Large intestine (tissue), 3 donors: ENCODE measurements around the gene NUF2. TPM values are rescaled to one million over a fixed set of nuclear protein-coding genes. Genes with fewer than 3 reads are reported as not detected.
"Not testable (repeated sequence)": the region's sequence is repeated elsewhere in the genome, so short reads cannot be mapped to it uniquely, and the experiment has no call there.

Source experiments
- DNase-seq, 2 donors: peaks; one replicate each; pipeline versions ENCODE4 v3.0.0 to v3.0.0-alpha.2; 2013
- H3K27ac ChIP-seq: one replicate; pipeline ENCODE4 v1.5.1; 2013; ENCODE audit warnings: low read length
- H3K27me3 ChIP-seq: 2 replicates; pipeline ENCODE4 v1.6.1; 2013; ENCODE audit warnings: low read length; ENCODE audit not compliant: control insufficient read depth, insufficient read depth
- H3K36me3 ChIP-seq: 2 replicates; pipeline ENCODE4 v1.6.1; 2013; ENCODE audit warnings: low read length; ENCODE audit not compliant: control insufficient read depth, insufficient read depth
- H3K4me1 ChIP-seq: one replicate; pipeline ENCODE4 v1.6.1; 2013; ENCODE audit warnings: low read length; ENCODE audit not compliant: control insufficient read depth, insufficient read depth
- H3K4me3 ChIP-seq: one replicate; pipeline ENCODE4 v1.5.1; 2013; ENCODE audit warnings: low read length
- H3K9me3 ChIP-seq: one replicate; pipeline ENCODE4 v1.6.1; 2013; ENCODE audit warnings: mild to moderate bottlenecking, low read depth, low read length, moderate library complexity; ENCODE audit not compliant: control insufficient read depth
- WGBS: methylation state at CpG from one replicate; pipeline ENCODE4 v1.1.5; 2013; ENCODE audit warnings: low lambda C conversion rate; ENCODE audit not compliant: insufficient coverage; 5-methylcytosine and 5-hydroxymethylcytosine counted together
- polyA plus RNA-seq: library from polyadenylated mRNA; unstranded; fragments of 120-200 nt; gene quantifications from one replicate; pipeline ENCODE4 v1.2.1, GENCODE V29; 2013

The NUF2 gene
- polyA plus RNA-seq, 1 donor, result 9.9 TPM

DNA sequence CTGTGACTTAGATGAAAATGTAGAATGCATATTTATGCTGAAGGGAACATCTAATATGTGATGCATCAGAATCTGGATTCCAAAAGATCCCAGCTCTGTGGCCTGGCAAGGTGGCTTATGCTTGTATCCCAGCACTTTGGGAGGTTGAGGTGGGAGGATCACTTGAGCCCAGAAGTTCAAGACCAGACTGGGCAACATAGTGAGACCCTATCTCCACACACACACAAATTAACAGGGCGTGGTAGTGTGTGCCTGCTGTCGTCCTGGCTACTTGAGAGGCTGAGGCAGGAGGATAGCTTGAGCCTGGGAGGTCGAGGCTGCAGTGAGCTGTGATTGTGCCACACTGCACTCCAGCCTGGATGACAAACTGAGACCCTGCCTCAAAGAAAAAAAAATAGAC lies 1.6 kb downstream of the NUF2 start:
- H3K4me1 ChIP-seq, H3K36me3 ChIP-seq, H3K27ac ChIP-seq, H3K27me3 ChIP-seq, DNase-seq, H3K9me3 ChIP-seq, H3K4me3 ChIP-seq: not testable (repeated sequence)
- no CpG with 5 or more reads among the region's 3 CpGs for WGBS

GRCh38 chr1:163331116-163331515 lies 9.4 kb downstream of the NUF2 start:
- Histone ChIP-seq H3K36me3 (peaks cover 5% of the 10 kb centered on the region), H3K27ac (no peak overlapping the region), H3K27me3 (no peaks in the 10 kb centered on the region), H3K4me3 (no peak overlapping the region), H3K4me1 (no peaks in the 10 kb centered on the region), H3K9me3 (peaks cover 6% of the 10 kb centered on the region)
- 100% methylated on average over 1 of the region's 2 CpGs for WGBS
- DNase-seq, result no peak

DNA sequence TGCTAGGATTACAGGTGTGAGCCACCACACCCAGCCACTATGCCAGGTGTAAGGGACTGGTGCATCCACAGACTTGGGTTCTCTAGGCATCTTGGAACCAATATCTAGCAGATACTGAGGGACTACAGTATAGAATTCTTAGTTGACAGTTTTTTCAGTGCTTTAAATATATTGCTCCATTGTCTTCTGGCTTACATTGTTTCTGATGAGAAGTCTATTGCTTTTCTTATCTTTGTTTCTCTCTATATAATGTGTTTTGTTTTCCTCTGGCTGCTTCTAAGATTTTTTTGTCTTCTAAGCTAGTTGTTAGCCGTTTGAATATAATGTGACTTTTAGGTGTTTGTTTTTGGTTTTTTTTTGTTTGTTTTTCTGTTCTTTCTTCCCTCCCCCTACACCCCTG lies 13.5 kb downstream of the NUF2 start:
- H3K27ac ChIP-seq, result no peak overlapping the region
- H3K36me3 ChIP-seq, result peaks cover 4% of the 10 kb centered on the region
- no peaks in the 10 kb centered on the region for H3K4me1 ChIP-seq
- no peak for DNase-seq
- no peaks in the 10 kb centered on the region for H3K27me3 ChIP-seq
- no peak overlapping the region for H3K4me3 ChIP-seq
- peaks cover 6% of the 10 kb centered on the region for H3K9me3 ChIP-seq
- WGBS, result 100% methylated on average over 1 of the region's 1 CpG

- no peak overlapping the region for H3K4me3 ChIP-seq
- no peak for DNase-seq
- H3K4me1 ChIP-seq, result no peaks in the 10 kb centered on the region
- H3K36me3 ChIP-seq, result peaks cover 4% of the 10 kb centered on the region
- H3K27me3 ChIP-seq, result no peaks in the 10 kb centered on the region
- peaks cover 6% of the 10 kb centered on the region for H3K9me3 ChIP-seq
- WGBS, result 83% methylated on average over 1 of the region's 1 CpG
- no peak overlapping the region for H3K27ac ChIP-seq
Measured at GRCh38 chr1:163337631-163338030, 15.9 kb downstream of the NUF2 start.

GRCh38 chr1:163346326-163346870 lies 24.6 kb downstream of the NUF2 start:
- DNase-seq, result no peak
- Histone ChIP-seq H3K27me3 (no peaks in the 10 kb centered on the region), H3K27ac (no peak overlapping the region), H3K4me3 (no peak overlapping the region), H3K36me3 (peaks cover 2% of the 10 kb centered on the region), H3K9me3 (no peaks in the 10 kb centered on the region), H3K4me1 (no peaks in the 10 kb centered on the region)
- no CpG with 5 or more reads among the region's 4 CpGs for WGBS

DNA sequence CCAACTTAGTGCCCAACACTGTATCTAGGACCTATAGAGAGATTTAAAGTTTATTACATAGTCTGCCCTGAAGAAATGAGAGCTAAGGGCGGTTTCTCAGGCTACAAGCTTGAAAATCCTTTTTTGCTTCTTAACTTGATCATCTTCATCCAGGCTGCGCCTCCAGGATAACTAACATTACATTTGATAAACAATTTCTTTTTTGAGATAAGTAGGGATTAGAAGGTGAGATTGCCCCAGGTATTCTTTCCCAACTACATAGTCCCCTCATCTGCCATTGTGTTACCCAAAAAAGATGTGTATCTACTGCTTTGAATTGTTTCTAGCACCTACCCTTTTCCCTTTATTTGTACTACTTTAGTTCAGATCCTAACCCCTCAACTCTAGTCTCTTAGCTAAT lies 25.4 kb downstream of the NUF2 start:
- H3K4me3 ChIP-seq, result no peak overlapping the region
- no peaks in the 10 kb centered on the region for H3K9me3 ChIP-seq
- no peak for DNase-seq
- H3K27me3 ChIP-seq, result no peaks in the 10 kb centered on the region
- peaks cover 2% of the 10 kb centered on the region for H3K36me3 ChIP-seq
- H3K4me1 ChIP-seq, result no peaks in the 10 kb centered on the region
- 100% methylated on average over 1 of the region's 2 CpGs for WGBS
- H3K27ac ChIP-seq, result no peak overlapping the region

GRCh38 chr1:163351912-163352311 lies 30.2 kb downstream of the NUF2 start:
- Histone ChIP-seq H3K9me3 (no peaks in the 10 kb centered on the region), H3K4me3 (no peak overlapping the region), H3K27me3 (no peaks in the 10 kb centered on the region), H3K4me1 (no peaks in the 10 kb centered on the region), H3K36me3 (no peaks in the 10 kb centered on the region), H3K27ac (no peak overlapping the region)
- no peak for DNase-seq
- WGBS, result 92% methylated on average over 2 of the region's 2 CpGs

- Histone ChIP-seq H3K9me3 (no peaks in the 10 kb centered on the region), H3K4me1 (peaks cover 3% of the 10 kb centered on the region), H3K27me3 (no peaks in the 10 kb centered on the region), H3K4me3 (no peak overlapping the region), H3K27ac (peak overlapping the region; percentile 34), H3K36me3 (no peaks in the 10 kb centered on the region)
- 83% methylated on average over 1 of the region's 2 CpGs for WGBS
- peak in 1 of 2 donors; percentile 34 for DNase-seq
Measured at GRCh38 chr1:163357378-163357777, 35.6 kb downstream of the NUF2 start.

GRCh38 chr1:163358172-163358571 lies 36.4 kb downstream of the NUF2 start:
- H3K4me3 ChIP-seq, H3K27me3 ChIP-seq, H3K9me3 ChIP-seq, H3K4me1 ChIP-seq, H3K36me3 ChIP-seq, DNase-seq, H3K27ac ChIP-seq: not testable (repeated sequence)
- 96% methylated on average over 5 of the region's 11 CpGs for WGBS

- peak in 1 of 2 donors; percentile 40 for DNase-seq
- H3K27ac ChIP-seq, result no peak overlapping the region
- H3K27me3 ChIP-seq, result no peaks in the 10 kb centered on the region
- WGBS, result 0% methylated on average over 1 of the region's 5 CpGs
- H3K4me1 ChIP-seq, result peaks cover 3% of the 10 kb centered on the region
- H3K9me3 ChIP-seq, result no peaks in the 10 kb centered on the region
- no peaks in the 10 kb centered on the region for H3K36me3 ChIP-seq
- no peak overlapping the region for H3K4me3 ChIP-seq
Measured at GRCh38 chr1:163361123-163361934, 39.6 kb downstream of the NUF2 start.

GRCh38 chr1:163365186-163365585 lies 43.4 kb downstream of the NUF2 start:
- no peak for DNase-seq
- Histone ChIP-seq H3K27ac (no peak overlapping the region), H3K27me3 (no peaks in the 10 kb centered on the region), H3K4me1 (no peaks in the 10 kb centered on the region), H3K36me3 (no peaks in the 10 kb centered on the region), H3K9me3 (no peaks in the 10 kb centered on the region), H3K4me3 (no peak overlapping the region)
- 49% methylated on average over 2 of the region's 3 CpGs for WGBS
